ENCODE measurements around the gene MGLL. TPM values are rescaled to one million over a fixed set of nuclear protein-coding genes. Genes with fewer than 3 reads are reported as not detected.

Gene MGLL
- total RNA-seq, 1 experiment from 2014 or later = not detected

- in situ Hi-C loops (cut with HindIII; ENCODE audit: low sequenced_read_pairs) = no loop called here
- peak; percentile 39 for DNase-seq (ENCODE audit: low spot score)
These were observed 6.4 kb downstream of the MGLL start for GRCh38 chr3:127815641-127816605.

DNA sequence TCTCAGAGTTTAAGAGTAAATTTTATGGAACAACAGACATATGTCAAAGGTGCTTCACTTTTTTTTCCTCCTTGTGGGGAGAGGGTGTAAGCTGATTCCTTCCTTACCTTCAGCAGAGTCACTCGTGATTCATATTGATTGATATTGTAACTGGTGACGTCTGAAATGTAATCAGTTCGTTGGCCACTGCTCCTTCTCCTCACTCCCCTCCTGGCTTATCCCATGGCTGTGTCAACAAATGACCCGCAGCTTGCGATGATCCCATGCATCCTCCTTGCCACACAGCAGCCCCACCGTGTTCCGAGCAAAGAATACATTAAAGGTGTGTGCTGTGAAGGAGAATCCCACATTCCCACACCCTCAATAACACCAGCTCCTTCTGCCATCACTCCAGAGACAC lies 7.3 kb downstream of the MGLL start:
- DNase-seq (ENCODE audit: low spot score) = no peak
- in situ Hi-C loops (cut with HindIII; ENCODE audit: low sequenced_read_pairs) = no loop called here

GRCh38 chr3:127814325-127814781 lies 8.0 kb downstream of the MGLL start:
- in situ Hi-C loops (cut with HindIII; ENCODE audit: low sequenced_read_pairs) = no loop called here
- DNase-seq (ENCODE audit: low spot score) = no peak

GRCh38 chr3:127812151-127812550 lies 10.2 kb downstream of the MGLL start:
- in situ Hi-C loops (cut with HindIII; ENCODE audit: low sequenced_read_pairs) = no loop called here
- no peak for DNase-seq (ENCODE audit: low spot score)

GRCh38 chr3:127811717-127812116 lies 10.6 kb downstream of the MGLL start:
- DNase-seq (ENCODE audit: low spot score) = no peak
- in situ Hi-C loops (cut with HindIII; ENCODE audit: low sequenced_read_pairs) = no loop called here

- in situ Hi-C loops (cut with HindIII; ENCODE audit: low sequenced_read_pairs) = no loop called here
- DNase-seq (ENCODE audit: low spot score) = peak; percentile 74
These were observed 12.7 kb downstream of the MGLL start for GRCh38 chr3:127809611-127810010.

GRCh38 chr3:127809211-127809610 lies 13.1 kb downstream of the MGLL start:
- no peak for DNase-seq (ENCODE audit: low spot score)
- in situ Hi-C loops (cut with HindIII; ENCODE audit: low sequenced_read_pairs) = no loop called here

GRCh38 chr3:127808197-127808596 lies 14.1 kb downstream of the MGLL start:
- DNase-seq (ENCODE audit: low spot score) = no peak
- in situ Hi-C loops (cut with HindIII; ENCODE audit: low sequenced_read_pairs) = no loop called here

DNA sequence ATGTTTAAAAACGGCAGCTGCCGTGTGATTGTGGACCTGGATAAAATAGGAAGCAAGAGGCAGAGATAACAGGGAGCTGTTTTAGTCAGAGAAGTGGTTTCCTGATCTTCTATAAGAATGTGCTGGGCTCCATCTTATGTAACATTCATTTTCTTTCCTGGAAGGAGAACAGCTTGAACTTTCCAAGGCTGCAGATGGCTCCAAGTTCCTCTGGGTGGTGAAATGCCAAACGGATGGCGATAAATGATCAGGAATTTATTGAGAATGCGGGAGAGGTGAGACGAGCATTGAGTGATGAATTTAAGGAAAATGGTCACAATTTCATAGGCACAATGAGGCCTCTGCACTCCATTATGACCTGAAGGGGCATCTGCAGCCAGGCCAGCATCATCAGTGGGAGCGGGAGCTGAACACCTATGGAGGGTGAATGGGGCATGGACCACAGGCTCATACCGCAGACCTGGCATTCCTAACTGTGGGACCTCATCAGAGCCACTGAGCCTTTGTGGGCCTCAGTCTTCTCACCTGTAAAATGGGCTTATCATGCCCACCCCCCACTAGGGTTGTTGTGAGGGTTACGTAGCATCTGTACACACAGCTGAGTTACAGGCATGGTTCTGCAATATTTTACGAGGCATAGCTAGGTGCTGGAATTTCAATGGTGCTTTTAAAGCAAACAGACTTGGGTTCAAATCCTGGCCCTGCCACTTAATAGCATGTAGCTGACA lies 17.1 kb downstream of the MGLL start:
- in situ Hi-C loops (cut with HindIII; ENCODE audit: low sequenced_read_pairs) = no loop called here
- peak; percentile 64 for DNase-seq (ENCODE audit: low spot score)

DNA sequence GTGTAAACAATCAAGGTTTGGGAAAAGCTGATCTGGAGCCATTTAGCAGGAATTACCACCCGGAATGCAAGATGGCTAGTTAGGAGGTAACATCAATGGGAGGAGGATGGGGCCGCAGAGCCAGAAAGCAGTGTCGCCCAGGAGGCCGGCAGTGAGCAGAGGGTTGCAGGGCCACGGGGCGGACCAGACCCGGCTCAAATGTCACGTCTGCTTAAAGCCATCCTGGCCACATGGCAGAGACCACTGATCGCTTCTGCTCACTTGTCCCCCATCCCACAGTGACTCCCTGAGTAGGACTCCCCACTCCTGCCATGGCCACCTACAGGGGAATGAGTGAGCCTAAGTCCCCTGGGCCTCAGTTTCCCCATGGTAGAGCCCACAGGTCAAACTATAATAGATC lies 18.2 kb downstream of the MGLL start:
- in situ Hi-C loops (cut with HindIII; ENCODE audit: low sequenced_read_pairs) = no loop called here
- DNase-seq (ENCODE audit: low spot score) = no peak

DNA sequence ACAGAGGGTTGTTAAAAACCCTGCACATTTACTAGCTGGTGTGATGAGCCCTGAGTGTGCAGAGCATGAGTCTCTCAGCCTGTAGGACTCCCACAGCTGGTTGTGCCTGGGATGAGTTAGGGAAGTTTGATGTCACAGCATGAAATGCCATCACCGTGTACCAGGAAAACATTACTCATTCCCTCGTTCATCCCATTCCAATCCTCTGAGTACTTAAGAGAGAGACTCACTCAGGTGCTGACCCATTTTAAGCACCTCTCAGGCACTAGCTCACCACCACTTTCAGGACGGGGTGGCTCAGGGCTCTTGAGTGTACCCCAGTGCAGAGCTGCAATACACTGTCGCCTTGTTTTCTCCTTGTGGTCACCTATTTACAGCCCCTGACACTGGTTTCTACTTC lies 18.7 kb downstream of the MGLL start:
- no peak for DNase-seq (ENCODE audit: low spot score)
- in situ Hi-C loops (cut with HindIII; ENCODE audit: low sequenced_read_pairs) = no loop called here

DNA sequence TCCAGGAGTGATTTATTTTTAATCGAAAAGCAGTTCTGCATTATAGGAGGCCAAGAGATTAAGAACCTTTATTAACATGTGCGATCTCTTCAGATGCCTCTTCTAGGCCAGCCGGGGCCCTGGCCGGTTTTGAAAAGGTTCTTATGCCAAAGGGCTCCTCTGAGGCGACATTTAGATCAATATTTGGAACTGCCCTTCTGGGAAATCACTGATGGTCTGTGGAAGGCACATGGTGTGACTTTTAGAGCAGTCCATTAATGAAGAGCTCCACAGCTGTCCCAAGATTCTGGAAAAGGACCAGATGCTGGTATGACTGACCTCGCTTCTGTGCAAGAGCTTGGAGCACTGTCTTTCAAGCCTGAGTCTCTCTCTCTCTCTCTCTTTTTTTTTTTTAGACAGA lies 19.7 kb downstream of the MGLL start:
- in situ Hi-C loops (cut with HindIII; ENCODE audit: low sequenced_read_pairs) = no loop called here
- no peak for DNase-seq (ENCODE audit: low spot score)

GRCh38 chr3:127801731-127802313 lies 20.5 kb downstream of the MGLL start:
- DNase-seq (ENCODE audit: low spot score) = no peak
- in situ Hi-C loops (cut with HindIII; ENCODE audit: low sequenced_read_pairs) = no loop called here

- DNase-seq (ENCODE audit: low spot score) = no peak
- in situ Hi-C loops (cut with HindIII; ENCODE audit: low sequenced_read_pairs) = no loop called here
These were observed 21.8 kb downstream of the MGLL start for GRCh38 chr3:127800508-127800907.

- DNase-seq (ENCODE audit: low spot score) = no peak
- in situ Hi-C loops (cut with HindIII; ENCODE audit: low sequenced_read_pairs) = no loop called here
These were observed 22.7 kb downstream of the MGLL start for GRCh38 chr3:127799476-127800222.

GRCh38 chr3:127798716-127799115 lies 23.6 kb downstream of the MGLL start:
- in situ Hi-C loops (cut with HindIII; ENCODE audit: low sequenced_read_pairs) = no loop called here
- no peak for DNase-seq (ENCODE audit: low spot score)

DNA sequence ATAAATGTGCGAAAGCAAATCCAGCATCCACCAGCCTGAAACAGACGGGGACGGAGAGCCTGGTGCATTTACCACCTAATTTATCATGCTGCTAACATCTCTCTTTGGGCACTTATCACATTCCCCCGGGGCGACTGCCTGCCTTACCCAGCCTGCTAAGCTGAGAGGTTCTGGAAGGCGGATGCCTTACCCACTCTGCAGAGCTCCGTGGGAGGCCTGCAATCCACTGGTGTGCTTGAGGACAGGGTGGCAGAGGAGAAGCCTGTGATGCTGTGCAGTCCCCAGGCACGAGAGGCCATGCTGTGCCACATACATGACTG lies 25.5 kb downstream of the MGLL start:
- in situ Hi-C loops (cut with HindIII; ENCODE audit: low sequenced_read_pairs) = no loop called here
- peak; percentile 45 for DNase-seq (ENCODE audit: low spot score)

- in situ Hi-C loops (cut with HindIII; ENCODE audit: low sequenced_read_pairs) = no loop called here
These were observed 26.1 kb downstream of the MGLL start for GRCh38 chr3:127796045-127796830.

GRCh38 chr3:127794972-127795371 lies 27.3 kb downstream of the MGLL start:
- no peak for DNase-seq (ENCODE audit: low spot score)
- in situ Hi-C loops (cut with HindIII; ENCODE audit: low sequenced_read_pairs) = no loop called here

More at GRCh38 chr3:127796045-127796830, 26.1 kb downstream of the MGLL start:
- peak; percentile 83 for DNase-seq (ENCODE audit: low spot score)

Data from G401 (cell line).